ENCODE results near the gene ASB18. TPM values are rescaled to one million over a fixed set of nuclear protein-coding genes. Genes with fewer than 3 reads are reported as not detected.

The ASB18 gene
- total and polyA plus RNA-seq, 2 of the 4 experiments (the other 2 are of a cell fraction): not detected

DNA sequence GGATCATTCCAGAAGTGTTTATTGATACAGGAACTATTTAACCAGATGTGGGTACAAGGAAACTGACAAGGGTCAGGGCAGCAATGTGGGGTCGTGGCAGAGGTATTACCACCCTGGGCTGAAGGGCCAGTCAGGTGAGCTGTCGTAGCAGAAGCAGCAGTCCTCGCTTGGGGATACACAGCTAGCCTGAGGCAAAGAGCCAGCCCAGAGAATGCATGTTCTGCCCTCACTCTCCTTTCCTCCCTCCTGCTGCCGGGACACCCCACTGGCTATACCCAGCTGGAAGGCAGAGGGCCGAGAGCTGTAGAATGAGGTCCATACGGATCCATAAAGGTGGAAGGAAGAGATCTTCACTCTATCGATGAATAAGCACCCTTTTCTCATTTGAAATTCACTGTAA, 63.8 kb downstream of the ASB18 start:
- Histone ChIP-seq H3K4me3 (ENCODE audit: insufficient read depth, low read depth, low read length) (no peak overlapping the region), H3K27ac (ENCODE audit: insufficient read depth, low read length) (no peak overlapping the region), H4K8ac (ENCODE audit: low read depth in 2 of 2, low read length in 2 of 2) (no peak overlapping the region), H3K14ac (replicated peaks; ENCODE audit: low read depth, low read length) (no peak overlapping the region), H3K56ac (ENCODE audit: extremely low read depth, insufficient read depth, low read length) (no peak overlapping the region), H2BK120ac (ENCODE audit: low read depth, low read length) (no peak overlapping the region), H3K4me1 (ENCODE audit: control insufficient read depth, insufficient read depth, low read length) (no peaks in the 10 kb centered on the region), H3K4me2 (ENCODE audit: low read depth, low read length) (no peak overlapping the region), H2AK5ac (ENCODE audit: low read depth, low read length) (no peak overlapping the region), H4K91ac (ENCODE audit: insufficient read depth, low read depth, low read length) (no peak overlapping the region), H3K36me3 (ENCODE audit: control insufficient read depth, insufficient read depth, low read length) (no peaks in the 10 kb centered on the region), H3K9me3 (ENCODE audit: control insufficient read depth, insufficient read depth, low read length) (peaks cover 2% of the 10 kb centered on the region; the same call in 1 of the 2 replicates), H3K18ac (ENCODE audit: low read depth, low read length) (no peak overlapping the region), H3K27me3 (ENCODE audit: control insufficient read depth, insufficient read depth, low read length) (peaks cover 5% of the 10 kb centered on the region), H3K9ac (ENCODE audit: low read depth, low read length) (no peak overlapping the region), H2BK15ac (ENCODE audit: low read depth, low read length) (no peak overlapping the region), H4K5ac (ENCODE audit: low read depth, low read length) (no peak overlapping the region), H2BK20ac (ENCODE audit: low read depth, low read length) (no peak overlapping the region), H2AK9ac (replicated peaks; ENCODE audit: low read depth, low read length, poor library complexity) (no peak overlapping the region), H3K23ac (ENCODE audit: low read depth, low read length) (no peak overlapping the region), H2BK5ac (ENCODE audit: low read depth, low read length, poor library complexity, severe bottlenecking) (no peak overlapping the region), H3K9me1 (ENCODE audit: insufficient read depth, low read length) (no peaks in the 10 kb centered on the region), H3K79me1 (ENCODE audit: low read depth in 1 of 2, low read length in 2 of 2) (no peaks in the 10 kb centered on the region), H4K20me1 (ENCODE audit: insufficient read depth, low read length) (no peaks in the 10 kb centered on the region), H2AFZ (replicated peaks; ENCODE audit: low read length, poor library complexity) (no peak overlapping the region), H3K4ac (ENCODE audit: low read depth, low read length) (no peak overlapping the region)
- in situ Hi-C loops (cut with MboI; ENCODE audit: low sequenced_read_pairs): no loop called here
- ChIA-PET CTCF (interaction anchor here (1.5 kb wide), 1 partner anchor 39 kb away, joined by 4 read pairs; no protein-coding TSS in a partner anchor), POLR2A (ENCODE audit: unreplicated experiment) (no interaction called here)
- dilution Hi-C loops (cut with HindIII; ENCODE audit: low sequenced_read_pairs, unreplicated experiment): no loop called here
- DNase-seq (no peak), ATAC-seq (ENCODE audit: low read depth) (no peak)
- no TSS peak for BruUV-seq (replicated peaks)
- no peak for TF ChIP-seq NFE2L2 (IDR thresholded peaks at IDR 0.05; ENCODE audit: low read depth, low read length)
- no peak for TF ChIP-seq MXI1 (IDR thresholded peaks at IDR 0.05; ENCODE audit: borderline replicate concordance, low read depth, low read length)
- TF ChIP-seq RFX5 (IDR thresholded peaks at IDR 0.05; ENCODE audit: low read depth, low read length): no peak
- TF ChIP-seq CTCF (conservative IDR thresholded peaks at IDR 0.05; ENCODE audit: low read depth, low read length): no peak
- TF ChIP-seq BHLHE40 (IDR thresholded peaks at IDR 0.05; ENCODE audit: low read depth, low read length): no peak
- WGBS, 2 experiments (ENCODE audit: extremely low coverage in 2 of 2, insufficient read length in 1 of 2): 0% methylated on average over 1 of the region's 7 CpGs; no CpG with 5 or more reads in 1 of the 2 experiments
- intact Hi-C loops (cut with micrococcal nuclease): no loop called here
